GM12872 (cell line): ENCODE measurements around the gene DUSP22.

Experiments used
- CTCF ChIP-seq: IDR thresholded peaks from 3 replicates; pipeline ENCODE4 v1.5.1; 2011; ENCODE audit warnings: low read depth, mild to moderate bottlenecking, low read length, moderate library complexity; ENCODE audit not compliant: insufficient read depth

The DUSP22 gene

GRCh38 chr6:392441-393390 is 100.4 kb downstream of the DUSP22 start:
- TF ChIP-seq CTCF = no peak

GRCh38 chr6:393391-394221 is 101.3 kb downstream of the DUSP22 start:
- TF ChIP-seq CTCF = no peak

GRCh38 chr6:394641-395289 is 102.5 kb downstream of the DUSP22 start:
- no peak for TF ChIP-seq CTCF

GRCh38 chr6:395432-396125 is 103.3 kb downstream of the DUSP22 start:
- no peak for TF ChIP-seq CTCF

GRCh38 chr6:396126-396520 is 103.8 kb downstream of the DUSP22 start:
- TF ChIP-seq CTCF = no peak

- TF ChIP-seq CTCF = no peak
Observed at GRCh38 chr6:397056-397455, 104.8 kb downstream of the DUSP22 start.

- TF ChIP-seq CTCF = no peak
Observed at GRCh38 chr6:397604-398003, 105.3 kb downstream of the DUSP22 start.
